D341Med (cell line): Measurements from ENCODE around the gene DPYD.

Experiments used
- DNase-seq: peaks from one replicate; pipeline ENCODE4 v3.0.0; 2012; ENCODE audit warnings: low spot score

Gene DPYD

GRCh38 chr1:97608272-97608671 lies 312.6 kb downstream of the DPYD start:
- DNase-seq, result no peak

DNA sequence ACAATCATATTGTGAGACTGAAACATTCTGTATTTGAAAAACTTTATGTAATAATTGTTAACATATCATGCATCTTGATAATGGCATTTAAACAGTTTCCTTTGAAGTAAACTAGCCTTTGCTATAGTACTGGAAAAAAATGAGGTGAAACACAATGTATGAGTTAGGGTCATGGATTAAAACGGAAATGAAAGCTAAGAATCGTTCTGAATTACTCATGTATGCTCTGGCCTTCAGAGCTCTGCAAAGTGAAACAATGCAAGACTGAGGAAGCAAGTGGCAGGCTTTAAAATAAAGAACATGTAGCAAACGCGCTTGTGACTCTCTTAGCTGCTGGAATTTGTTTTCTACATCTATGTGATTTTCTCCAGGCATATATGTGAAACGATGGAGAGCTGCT lies 317.1 kb downstream of the DPYD start:
- no peak for DNase-seq

DNA sequence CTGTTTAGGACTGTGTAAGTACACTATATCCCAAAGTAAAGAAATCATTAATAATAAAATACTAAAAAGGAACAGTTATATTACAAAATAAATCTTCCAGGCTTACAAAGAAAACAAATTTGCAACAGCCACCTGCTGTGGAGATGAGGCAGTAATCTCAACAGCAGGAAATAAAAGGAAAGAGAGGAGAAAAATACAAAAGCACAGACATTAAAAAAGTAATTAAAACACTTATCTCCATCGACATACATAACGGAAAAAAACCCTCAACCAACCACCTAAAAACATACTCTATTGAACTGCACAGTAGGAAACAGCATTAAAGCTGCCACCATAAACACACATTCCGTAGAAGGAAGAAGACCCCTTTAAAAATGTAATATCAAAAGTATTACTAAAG lies 317.6 kb downstream of the DPYD start:
- no peak for DNase-seq

- no peak for DNase-seq
Observed at GRCh38 chr1:97599447-97599846, 321.4 kb downstream of the DPYD start.

DNA sequence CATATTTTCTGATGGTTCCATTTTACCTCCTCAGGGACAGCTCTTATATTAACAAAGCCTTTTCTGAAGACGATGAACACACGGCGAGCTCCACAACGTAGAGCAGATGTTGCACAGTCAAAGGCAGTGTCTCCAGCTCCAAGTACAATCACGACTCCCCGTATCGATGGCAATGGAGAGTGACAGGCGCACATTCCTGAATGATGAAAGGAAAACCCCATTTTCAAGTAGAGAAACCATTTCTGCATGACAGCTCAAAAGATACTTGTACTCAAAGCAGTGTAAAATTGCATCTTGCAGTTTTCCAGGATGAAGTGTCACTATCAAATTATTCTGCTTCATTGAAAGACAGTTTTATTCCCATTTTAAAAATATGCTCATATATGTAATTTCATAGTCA lies 327.6 kb downstream of the DPYD start:
- DNase-seq, result no peak

DNA sequence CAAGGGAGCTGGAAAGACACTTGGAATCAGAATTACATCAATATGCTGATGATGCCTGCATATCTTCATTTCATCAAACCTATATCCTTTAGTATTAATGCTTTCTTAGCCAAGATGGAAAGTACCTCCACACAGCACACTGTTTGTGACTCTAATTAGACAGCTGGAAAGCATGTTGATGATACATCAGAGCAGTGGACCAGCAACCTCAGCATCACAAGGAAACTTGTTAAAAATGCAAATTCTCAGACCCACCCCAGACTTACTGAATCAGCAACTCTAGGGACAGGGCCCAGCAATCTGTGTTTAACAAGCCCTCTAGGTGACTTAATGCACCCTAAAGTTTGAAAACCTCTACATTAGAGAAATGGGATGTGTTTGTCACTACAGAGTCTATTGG lies 332.1 kb downstream of the DPYD start:
- no peak for DNase-seq

DNA sequence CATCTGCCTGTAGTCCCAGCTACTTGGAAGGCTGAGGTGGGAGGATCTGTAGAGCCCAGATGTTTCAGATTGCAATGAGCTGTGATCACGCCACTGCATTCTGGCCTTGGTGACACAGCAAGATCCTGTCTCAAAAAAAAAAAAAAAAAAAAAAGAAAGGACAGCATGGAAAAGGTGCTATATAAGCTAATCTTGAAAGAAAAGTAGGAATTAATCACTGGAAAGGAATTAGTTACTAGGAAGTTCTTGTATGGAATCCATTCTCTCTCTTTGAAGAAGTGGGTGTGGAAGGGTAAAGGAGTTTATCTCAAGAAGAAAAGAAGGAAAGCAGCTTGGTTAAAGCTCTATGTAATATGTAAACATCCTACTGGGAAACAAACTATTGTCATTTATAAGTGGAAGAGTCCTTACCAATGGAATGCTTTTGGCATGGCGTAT lies 339.2 kb downstream of the DPYD start:
- DNase-seq, result no peak

DNA sequence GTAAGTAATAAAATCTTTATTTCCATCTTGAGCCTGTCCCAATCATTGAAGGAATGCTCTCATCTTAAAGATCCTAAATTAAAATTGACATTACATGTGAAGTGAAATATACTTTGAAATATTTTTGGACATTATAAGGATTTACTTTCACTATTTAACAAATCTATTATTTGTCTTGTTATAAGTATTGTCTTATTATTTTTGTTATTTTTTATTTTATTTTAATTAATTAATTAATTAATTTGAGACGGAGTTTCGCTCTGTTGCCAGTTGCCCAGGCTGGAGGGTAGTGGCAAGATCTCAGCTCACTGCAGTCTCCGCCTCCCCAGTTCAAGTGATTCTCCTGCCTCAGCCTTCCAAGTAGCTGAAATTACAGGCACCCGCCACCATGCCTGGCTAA lies 343.2 kb downstream of the DPYD start:
- DNase-seq, result no peak

GRCh38 chr1:97573553-97573952 lies 347.3 kb downstream of the DPYD start:
- DNase-seq, result no peak

GRCh38 chr1:97572561-97572960 lies 348.3 kb downstream of the DPYD start:
- DNase-seq, result no peak

- no peak for DNase-seq
Observed at GRCh38 chr1:97571760-97572159, 349.1 kb downstream of the DPYD start.

- DNase-seq, result no peak
Observed at GRCh38 chr1:97570691-97571090, 350.1 kb downstream of the DPYD start.

GRCh38 chr1:97567000-97567749 lies 353.7 kb downstream of the DPYD start:
- no peak for DNase-seq

- no peak for DNase-seq
Observed at GRCh38 chr1:97565886-97566285, 354.9 kb downstream of the DPYD start.

DNA sequence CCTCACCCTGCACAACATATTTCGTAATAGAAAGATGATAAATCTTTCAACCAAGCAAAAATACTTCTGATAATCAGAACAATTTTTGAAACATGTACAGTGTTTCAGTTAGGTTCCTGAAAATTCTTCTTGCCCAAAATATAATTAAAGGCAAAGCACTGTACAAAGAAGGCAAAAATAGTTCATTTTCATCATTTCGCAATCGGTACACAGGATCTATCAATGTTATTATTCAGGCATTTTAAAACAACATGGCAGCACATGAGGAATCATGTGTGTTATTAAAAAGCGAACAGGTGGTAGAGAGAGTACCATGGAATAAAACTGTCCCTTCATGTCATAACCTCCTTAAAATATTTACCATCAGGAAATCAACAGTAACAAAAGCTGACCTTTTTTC lies 356.9 kb downstream of the DPYD start:
- DNase-seq, result no peak

DNA sequence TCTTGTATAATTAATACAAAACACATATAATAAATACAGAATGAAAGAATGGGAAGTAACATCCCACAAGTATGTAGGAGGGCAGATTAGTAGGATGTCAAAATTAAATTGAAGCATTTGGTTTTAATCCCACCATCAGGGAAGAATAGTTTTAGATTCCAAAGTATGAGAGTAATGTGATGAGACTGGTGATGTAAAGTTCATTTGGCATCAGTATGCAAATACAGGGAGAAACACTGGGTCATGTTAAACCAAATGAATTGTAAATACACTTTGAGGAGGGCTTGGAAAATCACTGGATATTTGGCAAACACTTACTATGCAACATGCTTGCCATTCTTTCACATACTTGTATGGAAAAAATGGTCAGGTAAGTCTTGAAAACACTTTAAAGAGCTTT lies 358.8 kb downstream of the DPYD start:
- DNase-seq, result no peak

DNA sequence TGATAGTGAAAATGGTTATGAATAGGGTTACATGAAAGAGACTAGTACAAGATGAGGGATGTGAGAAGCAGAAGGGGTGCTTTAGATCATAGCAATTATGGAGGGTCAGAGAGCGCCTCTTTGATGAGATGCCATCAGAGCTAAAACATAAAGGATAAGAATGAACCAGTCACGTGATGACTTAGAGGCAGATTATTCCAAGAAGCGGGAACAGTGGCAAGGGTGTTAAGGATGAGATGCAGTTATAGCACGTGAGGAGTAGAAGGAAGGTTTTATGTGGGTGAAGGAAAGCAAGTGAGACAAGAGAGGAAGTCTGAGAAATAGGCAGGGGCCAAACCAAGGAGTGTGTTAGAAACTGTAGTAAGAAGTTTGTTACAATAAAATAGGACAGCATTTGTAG lies 360.1 kb downstream of the DPYD start:
- no peak for DNase-seq

GRCh38 chr1:97553971-97554370 lies 366.9 kb downstream of the DPYD start:
- DNase-seq, result peak; percentile 17

DNA sequence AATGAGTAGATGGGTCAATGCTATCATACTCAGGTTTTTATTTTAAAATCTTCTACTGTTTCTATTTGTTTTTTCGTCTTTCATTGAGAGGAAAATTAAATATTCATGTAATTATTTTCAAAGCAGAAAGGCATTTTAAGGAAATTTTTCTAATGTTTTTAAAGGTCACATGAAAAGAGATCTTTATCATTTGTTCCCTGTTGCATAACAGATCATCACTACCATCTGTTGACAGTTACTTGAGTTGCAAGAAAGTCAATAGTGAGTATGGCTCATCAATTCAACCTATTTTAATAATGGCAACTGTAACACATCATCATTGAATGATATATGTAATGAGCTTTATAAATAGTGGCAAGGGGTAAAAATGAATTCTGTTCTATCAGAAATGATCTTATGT lies 369.7 kb downstream of the DPYD start:
- DNase-seq, result no peak

- DNase-seq, result no peak
Observed at GRCh38 chr1:97545446-97545845, 375.4 kb downstream of the DPYD start.

DNA sequence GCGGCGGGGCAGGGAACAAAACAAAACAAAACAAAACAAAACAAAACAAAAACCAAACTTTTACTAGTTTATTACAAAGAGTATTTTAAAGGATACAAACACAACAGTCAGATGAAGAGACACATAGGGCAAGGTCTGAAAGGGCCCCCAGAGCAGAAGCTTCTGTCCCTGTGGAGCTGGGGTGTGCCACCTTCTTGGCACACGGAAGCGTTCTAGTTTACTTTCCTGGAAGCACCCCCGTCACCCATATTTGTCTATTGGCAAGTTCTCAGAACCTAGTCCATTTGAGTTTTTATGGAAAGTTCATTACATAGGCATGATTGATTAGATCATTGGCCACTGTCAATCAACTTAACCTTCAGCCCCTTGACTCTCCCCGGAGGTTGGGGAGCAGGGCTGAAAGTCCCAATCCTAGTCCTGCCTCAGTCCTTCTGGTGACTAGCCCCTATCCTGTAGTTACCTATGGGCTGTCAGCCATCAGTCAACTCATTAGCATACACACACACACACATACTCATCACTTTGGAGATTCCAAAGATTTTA lies 380.4 kb downstream of the DPYD start:
- no peak for DNase-seq

- no peak for DNase-seq
Observed at GRCh38 chr1:97538113-97538512, 382.7 kb downstream of the DPYD start.

- DNase-seq, result no peak
Observed at GRCh38 chr1:97533358-97533757, 387.5 kb downstream of the DPYD start.

GRCh38 chr1:97529600-97529999 lies 391.2 kb downstream of the DPYD start:
- DNase-seq, result no peak
